Type B pancreatic cell (in vitro differentiated cells): Measurements from ENCODE around the gene PILRA. TPM values are rescaled to one million over a fixed set of nuclear protein-coding genes. Genes with fewer than 3 reads are reported as not detected.
A peak's percentile ranks its signal among the peaks of the same experiment; 100 is the strongest.
"Not testable (repeated sequence)": the region's sequence is repeated elsewhere in the genome, so short reads cannot be mapped to it uniquely, and the experiment has no call there.

ENCODE experiments used
- DNase-seq: peaks from one replicate; pipeline ENCODE4 v3.0.0; 2021; ENCODE audit warnings: mixed read lengths; ENCODE audit not compliant: unreplicated experiment; ENCODE audit errors: extremely low spot score
- H3K27ac Mint-ChIP-seq: 2 replicates; pipeline ENCODE4 v1.8.0; 2021; ENCODE audit warnings: mild to moderate bottlenecking, mixed read lengths
- H3K27me3 Mint-ChIP-seq: 2 replicates; pipeline ENCODE4 v1.8.0; 2021; ENCODE audit warnings: mixed read lengths
- H3K36me3 Mint-ChIP-seq: 2 replicates; pipeline ENCODE4 v1.8.0; 2021; ENCODE audit warnings: mixed read lengths
- H3K4me1 Mint-ChIP-seq: one replicate; pipeline ENCODE4 v1.8.0; 2021; ENCODE audit warnings: mixed read lengths; ENCODE audit not compliant: unreplicated experiment
- H3K4me3 Mint-ChIP-seq: 2 replicates; pipeline ENCODE4 v1.8.0; 2021; ENCODE audit warnings: mild to moderate bottlenecking, mixed read lengths
- H3K9me3 Mint-ChIP-seq: 2 replicates; pipeline ENCODE4 v1.8.0; 2021; ENCODE audit warnings: mixed read lengths
- CTCF ChIP-seq: fragments of 200-600 bp; sonication (generic); conservative IDR thresholded peaks from 2 replicates; pipeline ENCODE4 v1.5.0; 2021; ENCODE audit warnings: antibody characterized with exemption, mild to moderate bottlenecking
- total RNA-seq: library from RNA; stranded (reverse); gene quantifications from 2 replicates; pipeline ENCODE4 v1.2.1, GENCODE V29; 2021; ENCODE audit warnings: low replicate concordance

Gene PILRA
- total RNA-seq, 1 donor from 2014 or later: 2.8 TPM

DNA sequence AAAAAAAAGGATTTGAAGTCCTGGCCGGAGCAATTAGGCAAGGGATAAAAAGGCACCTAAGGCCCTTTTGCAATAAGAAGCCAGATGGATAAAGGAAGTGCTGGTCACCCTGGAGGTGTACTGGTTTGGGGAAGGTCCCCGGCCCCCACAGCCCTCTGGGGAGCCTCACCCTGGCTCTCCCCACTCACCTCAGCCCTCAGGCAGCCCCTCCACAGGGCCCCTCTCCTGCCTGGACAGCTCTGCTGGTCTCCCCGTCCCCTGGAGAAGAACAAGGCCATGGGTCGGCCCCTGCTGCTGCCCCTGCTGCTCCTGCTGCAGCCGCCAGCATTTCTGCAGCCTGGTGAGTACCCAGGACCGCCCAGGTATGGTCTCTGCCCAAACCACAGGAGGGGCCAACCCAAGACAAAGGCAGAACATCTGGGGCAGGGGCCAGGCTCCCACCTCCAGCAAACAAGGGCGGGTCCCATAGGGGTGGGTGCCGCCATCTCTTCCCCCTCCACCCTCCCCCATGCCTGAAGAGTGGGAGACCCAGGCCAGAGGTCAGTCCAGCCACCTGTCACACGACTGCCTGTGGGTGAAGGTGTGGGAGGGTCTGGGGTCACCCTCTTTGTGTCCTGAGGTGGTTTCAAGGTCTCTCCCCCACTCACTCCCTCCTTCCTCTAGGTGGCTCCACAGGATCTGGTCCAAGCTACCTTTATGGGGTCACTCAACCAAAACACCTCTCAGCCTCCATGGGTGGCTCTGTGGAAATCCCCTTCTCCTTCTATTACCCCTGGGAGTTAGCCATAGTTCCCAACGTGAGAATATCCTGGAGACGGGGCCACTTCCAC lies 15.0 kb upstream of the PILRA start, which contains the start of gene PILRB:
PILRB (plus strand) TSS at position 91 of the 830 bp plus-strand sequence; CDS start at position 277, 186 bp downstream.
- H3K36me3 Mint-ChIP-seq: peaks cover 22% of the 10 kb centered on the region
- no peak within 1 kb of the TSS for H3K4me3 Mint-ChIP-seq
- no peak within 1 kb of the TSS for H3K27ac Mint-ChIP-seq
- H3K27me3 Mint-ChIP-seq: no peaks in the 10 kb centered on the region
- no peaks in the 10 kb centered on the region for H3K4me1 Mint-ChIP-seq
- TF ChIP-seq CTCF: no peak
- H3K9me3 Mint-ChIP-seq: no peaks in the 10 kb centered on the region
- no peak for DNase-seq

GRCh38 chr7:100358857-100359212 lies 14.5 kb upstream of the PILRA start:
- no peaks in the 10 kb centered on the region for H3K4me1 Mint-ChIP-seq

GRCh38 chr7:100360135-100360854 lies 13.0 kb upstream of the PILRA start:
- TF ChIP-seq CTCF: no peak
- peak overlapping the region; percentile 63 for H3K27ac Mint-ChIP-seq
- no peaks in the 10 kb centered on the region for H3K4me1 Mint-ChIP-seq
- DNase-seq: no peak
- H3K36me3 Mint-ChIP-seq: peaks cover 31% of the 10 kb centered on the region
- H3K4me3 Mint-ChIP-seq: no peak overlapping the region
- no peaks in the 10 kb centered on the region for H3K9me3 Mint-ChIP-seq
- H3K27me3 Mint-ChIP-seq: no peaks in the 10 kb centered on the region

More at GRCh38 chr7:100358857-100359212, 14.5 kb upstream of the PILRA start:
- no peak overlapping the region for H3K4me3 Mint-ChIP-seq
- H3K27me3 Mint-ChIP-seq: no peaks in the 10 kb centered on the region
- no peak for TF ChIP-seq CTCF
- no peak overlapping the region for H3K27ac Mint-ChIP-seq
- H3K9me3 Mint-ChIP-seq: no peaks in the 10 kb centered on the region
- DNase-seq: no peak
- H3K36me3 Mint-ChIP-seq: peaks cover 25% of the 10 kb centered on the region

- no peaks in the 10 kb centered on the region for H3K4me1 Mint-ChIP-seq
- peaks cover 33% of the 10 kb centered on the region for H3K36me3 Mint-ChIP-seq
- no peak for TF ChIP-seq CTCF
- H3K4me3 Mint-ChIP-seq: no peak overlapping the region
- H3K27me3 Mint-ChIP-seq: no peaks in the 10 kb centered on the region
- no peaks in the 10 kb centered on the region for H3K9me3 Mint-ChIP-seq
- H3K27ac Mint-ChIP-seq: no peak overlapping the region
- no peak for DNase-seq
Measured at GRCh38 chr7:100363098-100363497, 10.2 kb upstream of the PILRA start.

- H3K4me3 Mint-ChIP-seq, H3K4me1 Mint-ChIP-seq, DNase-seq, H3K27ac Mint-ChIP-seq, H3K27me3 Mint-ChIP-seq, H3K9me3 Mint-ChIP-seq: not testable (repeated sequence)
- peaks cover 33% of the 10 kb centered on the region for H3K36me3 Mint-ChIP-seq
Measured at GRCh38 chr7:100363797-100364196, 9.5 kb upstream of the PILRA start.

GRCh38 chr7:100364480-100364879 lies 8.8 kb upstream of the PILRA start:
- TF ChIP-seq CTCF: no peak
- H3K36me3 Mint-ChIP-seq: peaks cover 33% of the 10 kb centered on the region
- H3K27me3 Mint-ChIP-seq: no peaks in the 10 kb centered on the region
- H3K27ac Mint-ChIP-seq: no peak overlapping the region
- DNase-seq: no peak
- H3K9me3 Mint-ChIP-seq: no peaks in the 10 kb centered on the region
- H3K4me1 Mint-ChIP-seq: no peaks in the 10 kb centered on the region
- H3K4me3 Mint-ChIP-seq: no peak overlapping the region

DNA sequence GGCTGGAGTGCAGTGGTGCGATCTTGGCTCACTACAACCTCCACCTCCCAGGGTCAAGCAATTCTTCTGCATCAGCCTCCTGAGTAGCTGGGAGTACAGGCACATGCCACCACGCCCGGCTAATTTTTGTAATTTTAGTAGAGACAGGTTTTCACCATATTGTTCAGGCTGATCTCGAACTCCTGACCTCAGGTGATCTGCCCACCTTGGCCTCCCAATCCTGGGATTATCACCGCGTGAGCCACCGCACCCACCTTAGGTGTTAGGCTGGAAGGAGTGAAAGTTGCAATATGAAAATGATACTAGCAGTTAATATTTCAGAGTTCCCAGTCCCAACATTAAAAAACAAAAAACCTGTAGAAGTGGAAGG lies 7.3 kb upstream of the PILRA start:
- not testable (repeated sequence) for H3K4me3 Mint-ChIP-seq, H3K9me3 Mint-ChIP-seq, H3K27me3 Mint-ChIP-seq, DNase-seq, H3K27ac Mint-ChIP-seq, H3K4me1 Mint-ChIP-seq
- H3K36me3 Mint-ChIP-seq: peaks cover 24% of the 10 kb centered on the region
